Effector memory CD8-positive, alpha-beta T cell (primary cell): Measurements from ENCODE around the gene ROR2.

Source experiments
- ATAC-seq: fragments of 150-1000 bp; cut with Tn5 transposase; replicated peaks from 2 replicates; pipeline ENCODE4 v1.10.0; 2021; ENCODE audit warnings: mild to moderate bottlenecking, moderate library complexity
- DNase-seq, 3 experiments: peaks; one replicate each; pipeline ENCODE4 v3.0.0; 2021
- H3K27ac Mint-ChIP-seq, 2 donors: one replicate each; pipeline ENCODE4 v1.8.0; 2022; ENCODE audit warnings: mild to moderate bottlenecking in 2 of 2, mixed read lengths in 2 of 2, moderate library complexity in 2 of 2
- H3K27me3 Mint-ChIP-seq, 2 donors: one replicate each; pipeline ENCODE4 v1.8.0; 2022; ENCODE audit warnings: mixed read lengths in 2 of 2
- H3K36me3 Mint-ChIP-seq: one replicate; pipeline ENCODE4 v1.8.0; 2022; ENCODE audit warnings: mild to moderate bottlenecking, moderate library complexity, mixed read lengths; ENCODE audit not compliant: insufficient read depth
- H3K4me1 Mint-ChIP-seq, 2 donors: one replicate each; pipeline ENCODE4 v1.8.0; 2022; ENCODE audit warnings: low read depth in 2 of 2, mixed read lengths in 2 of 2
- H3K4me3 Mint-ChIP-seq, 2 donors: one replicate each; pipeline ENCODE4 v1.8.0; 2022; ENCODE audit warnings: mild to moderate bottlenecking in 2 of 2, mixed read lengths in 2 of 2, moderate library complexity in 2 of 2
- H3K9me3 Mint-ChIP-seq, 2 donors: one replicate each; pipeline ENCODE4 v1.8.0; 2022; ENCODE audit warnings: mixed read lengths in 2 of 2

ROR2 gene

GRCh38 chr9:91944711-91945110 lies 5.3 kb downstream of the ROR2 start:
- Mint-ChIP-seq H3K36me3 (peaks cover 3% of the 10 kb centered on the region), H3K4me3 (no peak overlapping the region), H3K27ac (no peak overlapping the region), H3K27me3 (peaks cover 13 to 54% of the 10 kb centered on the region in 2 donors), H3K9me3 (no peaks in the 10 kb centered on the region), H3K4me1 (peaks cover 0 to 4% of the 10 kb centered on the region in 2 donors)
- DNase-seq, result no peak
- ATAC-seq, result no peak

- H3K4me1 Mint-ChIP-seq, result peaks cover 0 to 4% of the 10 kb centered on the region in 2 donors
- H3K27me3 Mint-ChIP-seq, result peaks cover 13 to 54% of the 10 kb centered on the region in 2 donors
- no peak for DNase-seq
- H3K9me3 Mint-ChIP-seq, result no peaks in the 10 kb centered on the region
- no peak overlapping the region for H3K4me3 Mint-ChIP-seq
- no peak for ATAC-seq
- H3K27ac Mint-ChIP-seq, result no peak overlapping the region
- H3K36me3 Mint-ChIP-seq, result peaks cover 3% of the 10 kb centered on the region
Observed at GRCh38 chr9:91943478-91944470, 6.3 kb downstream of the ROR2 start.

- no peaks in the 10 kb centered on the region for H3K9me3 Mint-ChIP-seq
- no peak overlapping the region for H3K4me3 Mint-ChIP-seq
- peaks cover 13 to 45% of the 10 kb centered on the region in 2 donors for H3K27me3 Mint-ChIP-seq
- DNase-seq, result no peak
- no peak for ATAC-seq
- H3K36me3 Mint-ChIP-seq, result peaks cover 7% of the 10 kb centered on the region
- H3K27ac Mint-ChIP-seq, result no peak overlapping the region
- peaks cover 0 to 3% of the 10 kb centered on the region in 2 donors for H3K4me1 Mint-ChIP-seq
Observed at GRCh38 chr9:91942201-91942600, 7.8 kb downstream of the ROR2 start.

- DNase-seq, result no peak
Observed at GRCh38 chr9:91939978-91940377, 10.1 kb downstream of the ROR2 start.

GRCh38 chr9:91937727-91938126 lies 12.3 kb downstream of the ROR2 start:
- Mint-ChIP-seq H3K27ac (no peak overlapping the region), H3K4me3 (no peak overlapping the region), H3K4me1 (peaks cover 3 to 15% of the 10 kb centered on the region in 2 donors), H3K27me3 (peaks cover 0 to 11% of the 10 kb centered on the region in 2 donors), H3K9me3 (no peaks in the 10 kb centered on the region), H3K36me3 (peaks cover 7% of the 10 kb centered on the region)
- DNase-seq (no peak), ATAC-seq (no peak)

More at GRCh38 chr9:91939978-91940377, 10.1 kb downstream of the ROR2 start:
- ATAC-seq, result no peak
- H3K4me3 Mint-ChIP-seq, result no peak overlapping the region
- H3K27me3 Mint-ChIP-seq, result peaks cover 0 to 27% of the 10 kb centered on the region in 2 donors
- H3K36me3 Mint-ChIP-seq, result peaks cover 7% of the 10 kb centered on the region
- H3K9me3 Mint-ChIP-seq, result no peaks in the 10 kb centered on the region
- peaks cover 0 to 9% of the 10 kb centered on the region in 2 donors for H3K4me1 Mint-ChIP-seq
- no peak overlapping the region for H3K27ac Mint-ChIP-seq

- no peak for DNase-seq
- peaks cover 0 to 5% of the 10 kb centered on the region in 2 donors for H3K27me3 Mint-ChIP-seq
- no peak overlapping the region for H3K27ac Mint-ChIP-seq
- peaks cover 7% of the 10 kb centered on the region for H3K36me3 Mint-ChIP-seq
- peaks cover 3 to 14% of the 10 kb centered on the region in 2 donors for H3K4me1 Mint-ChIP-seq
- no peaks in the 10 kb centered on the region for H3K9me3 Mint-ChIP-seq
- ATAC-seq, result no peak
- no peak overlapping the region for H3K4me3 Mint-ChIP-seq
Observed at GRCh38 chr9:91937056-91937455, 13.0 kb downstream of the ROR2 start.

- ATAC-seq (no peak), DNase-seq (no peak)
- no peaks in the 10 kb centered on the region for H3K27me3 Mint-ChIP-seq
- H3K4me1 Mint-ChIP-seq, result peaks cover 3 to 14% of the 10 kb centered on the region in 2 donors
- peaks cover 5% of the 10 kb centered on the region for H3K36me3 Mint-ChIP-seq
- H3K4me3 Mint-ChIP-seq, result no peak overlapping the region
- peak overlapping the region in 1 of 2 donors; percentile 35 for H3K27ac Mint-ChIP-seq
- H3K9me3 Mint-ChIP-seq, result peaks cover 0 to 3% of the 10 kb centered on the region in 2 donors
Observed at GRCh38 chr9:91935805-91936514, 14.1 kb downstream of the ROR2 start.

GRCh38 chr9:91935066-91935749 lies 14.8 kb downstream of the ROR2 start:
- H3K4me1 Mint-ChIP-seq, result peaks cover 3 to 14% of the 10 kb centered on the region in 2 donors
- H3K9me3 Mint-ChIP-seq, result peaks cover 3 to 11% of the 10 kb centered on the region in 2 donors
- ATAC-seq, result no peak
- H3K4me3 Mint-ChIP-seq, result no peak overlapping the region
- peaks cover 5% of the 10 kb centered on the region for H3K36me3 Mint-ChIP-seq
- no peaks in the 10 kb centered on the region for H3K27me3 Mint-ChIP-seq
- peak overlapping the region in 1 of 2 donors; percentile 35 for H3K27ac Mint-ChIP-seq
- DNase-seq, result no peak

GRCh38 chr9:91934654-91935053 lies 15.4 kb downstream of the ROR2 start:
- Mint-ChIP-seq H3K36me3 (peaks cover 5% of the 10 kb centered on the region), H3K4me3 (no peak overlapping the region), H3K27ac (no peak overlapping the region), H3K27me3 (no peaks in the 10 kb centered on the region), H3K9me3 (peaks cover 4 to 14% of the 10 kb centered on the region in 2 donors), H3K4me1 (peaks cover 3 to 14% of the 10 kb centered on the region in 2 donors)
- ATAC-seq (no peak), DNase-seq (no peak)

GRCh38 chr9:91933556-91934352 lies 16.3 kb downstream of the ROR2 start:
- Mint-ChIP-seq H3K4me1 (peaks cover 3 to 14% of the 10 kb centered on the region in 2 donors), H3K4me3 (no peak overlapping the region), H3K36me3 (peaks cover 5% of the 10 kb centered on the region), H3K9me3 (peaks cover 7 to 14% of the 10 kb centered on the region in 2 donors), H3K27ac (no peak overlapping the region), H3K27me3 (no peaks in the 10 kb centered on the region)
- DNase-seq (no peak), ATAC-seq (no peak)

- no peak for ATAC-seq
- Mint-ChIP-seq H3K4me3 (no peak overlapping the region), H3K27me3 (peaks cover 0 to 8% of the 10 kb centered on the region in 2 donors), H3K9me3 (peaks cover 7 to 14% of the 10 kb centered on the region in 2 donors), H3K4me1 (peaks cover 3 to 14% of the 10 kb centered on the region in 2 donors), H3K36me3 (no peaks in the 10 kb centered on the region), H3K27ac (no peak overlapping the region)
- no peak for DNase-seq
Observed at GRCh38 chr9:91930475-91930874, 19.6 kb downstream of the ROR2 start.

- H3K27ac Mint-ChIP-seq, result no peak overlapping the region
- peaks cover under 1 to 14% of the 10 kb centered on the region in 2 donors for H3K27me3 Mint-ChIP-seq
- H3K36me3 Mint-ChIP-seq, result no peaks in the 10 kb centered on the region
- no peak overlapping the region for H3K4me3 Mint-ChIP-seq
- no peak for ATAC-seq
- peaks cover 7 to 14% of the 10 kb centered on the region in 2 donors for H3K9me3 Mint-ChIP-seq
- DNase-seq, result no peak
- H3K4me1 Mint-ChIP-seq, result peaks cover 3 to 10% of the 10 kb centered on the region in 2 donors
Observed at GRCh38 chr9:91929331-91929730, 20.7 kb downstream of the ROR2 start.
